PFSK-1 (cell line): Measurements from ENCODE around the gene PMPCA.

Source experiments
- POLR2AphosphoS5 ChIP-seq: IDR thresholded peaks from 2 replicates; pipeline ENCODE4 v1.6.1; 2012; ENCODE audit warnings: low read depth, mild to moderate bottlenecking, control low read depth, low read length, moderate library complexity
- SIN3A ChIP-seq: IDR thresholded peaks from 2 replicates; pipeline ENCODE4 v1.6.1; 2012; ENCODE audit warnings: mild to moderate bottlenecking, low read length, moderate library complexity, borderline replicate concordance; ENCODE audit not compliant: insufficient read depth
- TF ChIP-seq, protein P1 (sequence below), 2 experiments: IDR thresholded peaks; 2 replicates each; pipeline versions ENCODE4 v1.6.1 to v1.8.0; 2011 to 2012; ENCODE audit warnings: low read depth in 2 of 2, low read length in 2 of 2, control low read depth in 1 of 2, inconsistent platforms in 1 of 2, mild to moderate bottlenecking in 1 of 2, moderate library complexity in 1 of 2; ENCODE audit not compliant: insufficient read depth in 1 of 2

DNA sequence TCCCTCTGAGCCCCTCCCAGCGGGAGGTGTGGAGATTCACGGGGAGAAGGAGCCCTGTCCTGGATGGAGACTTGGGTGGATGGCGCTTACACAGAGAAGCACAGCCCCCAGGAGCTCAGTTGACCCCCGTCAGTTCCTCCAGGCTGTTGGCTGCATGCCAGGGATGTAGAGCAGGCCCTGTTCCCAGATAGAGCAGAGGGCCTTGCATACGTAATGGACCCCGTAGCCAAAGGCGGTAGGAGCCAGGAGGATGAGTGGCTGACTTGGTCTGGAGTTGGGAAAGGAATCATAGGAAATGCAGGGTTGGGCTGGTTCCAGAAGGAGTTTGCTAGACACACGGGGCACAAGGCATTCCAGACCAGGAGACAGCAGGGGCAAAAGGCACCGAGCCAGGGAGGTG lies 2.5 kb downstream of the PMPCA start:
- TF ChIP-seq POLR2AphosphoS5 (no peak), SIN3A (no peak)
- TF ChIP-seq, protein P1, sequence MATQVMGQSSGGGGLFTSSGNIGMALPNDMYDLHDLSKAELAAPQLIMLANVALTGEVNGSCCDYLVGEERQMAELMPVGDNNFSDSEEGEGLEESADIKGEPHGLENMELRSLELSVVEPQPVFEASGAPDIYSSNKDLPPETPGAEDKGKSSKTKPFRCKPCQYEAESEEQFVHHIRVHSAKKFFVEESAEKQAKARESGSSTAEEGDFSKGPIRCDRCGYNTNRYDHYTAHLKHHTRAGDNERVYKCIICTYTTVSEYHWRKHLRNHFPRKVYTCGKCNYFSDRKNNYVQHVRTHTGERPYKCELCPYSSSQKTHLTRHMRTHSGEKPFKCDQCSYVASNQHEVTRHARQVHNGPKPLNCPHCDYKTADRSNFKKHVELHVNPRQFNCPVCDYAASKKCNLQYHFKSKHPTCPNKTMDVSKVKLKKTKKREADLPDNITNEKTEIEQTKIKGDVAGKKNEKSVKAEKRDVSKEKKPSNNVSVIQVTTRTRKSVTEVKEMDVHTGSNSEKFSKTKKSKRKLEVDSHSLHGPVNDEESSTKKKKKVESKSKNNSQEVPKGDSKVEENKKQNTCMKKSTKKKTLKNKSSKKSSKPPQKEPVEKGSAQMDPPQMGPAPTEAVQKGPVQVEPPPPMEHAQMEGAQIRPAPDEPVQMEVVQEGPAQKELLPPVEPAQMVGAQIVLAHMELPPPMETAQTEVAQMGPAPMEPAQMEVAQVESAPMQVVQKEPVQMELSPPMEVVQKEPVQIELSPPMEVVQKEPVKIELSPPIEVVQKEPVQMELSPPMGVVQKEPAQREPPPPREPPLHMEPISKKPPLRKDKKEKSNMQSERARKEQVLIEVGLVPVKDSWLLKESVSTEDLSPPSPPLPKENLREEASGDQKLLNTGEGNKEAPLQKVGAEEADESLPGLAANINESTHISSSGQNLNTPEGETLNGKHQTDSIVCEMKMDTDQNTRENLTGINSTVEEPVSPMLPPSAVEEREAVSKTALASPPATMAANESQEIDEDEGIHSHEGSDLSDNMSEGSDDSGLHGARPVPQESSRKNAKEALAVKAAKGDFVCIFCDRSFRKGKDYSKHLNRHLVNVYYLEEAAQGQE (IDR thresholded peaks at IDR 0.05; ENCODE audit: insufficient read depth in 1 of 2, low read depth in 2 of 2, low read length in 2 of 2) = no peak
